Caki2 (cell line): Measurements from ENCODE around the gene PTPN9. TPM values are rescaled to one million over a fixed set of nuclear protein-coding genes. Genes with fewer than 3 reads are reported as not detected.
A peak's percentile ranks its signal among the peaks of the same experiment; 100 is the strongest.
"Not testable (repeated sequence)": the region's sequence is repeated elsewhere in the genome, so short reads cannot be mapped to it uniquely, and the experiment has no call there.

Source experiments
- DNase-seq: peaks from one replicate; pipeline ENCODE4 v3.0.0-alpha.2; 2015; ENCODE audit warnings: low read depth
- in situ Hi-C: cut with HindIII; loops from 2 replicates; pipeline ENCODE4 v1.10.0; 2016; ENCODE audit warnings: low sequenced_read_pairs, low pct_unique_long_range_greater_than_20kb, mixed read lengths
- total RNA-seq: library from RNA; depleted of rRNA; stranded (reverse); fragments of >200 nt; shearing (Covaris generic); gene quantifications from 2 replicates; pipeline ENCODE4 v1.2.3, GENCODE V29; 2014; ENCODE audit warnings: low replicate concordance

The PTPN9 gene
- total RNA-seq, 1 experiment from 2014 or later, result 18.1 TPM

- in situ Hi-C loops, DNase-seq: not testable (repeated sequence)
Observed at GRCh38 chr15:75477094-75477493, 102.0 kb downstream of the PTPN9 start.

GRCh38 chr15:75468913-75469598, 110.1 kb downstream of the PTPN9 start:
- in situ Hi-C loops, result no loop called here
- no peak for DNase-seq

GRCh38 chr15:75460646-75461045, 118.5 kb downstream of the PTPN9 start:
- in situ Hi-C loops, result no loop called here
- DNase-seq, result no peak

- DNase-seq, result no peak
- in situ Hi-C loops, result no loop called here
Observed at GRCh38 chr15:75459581-75459980, 119.5 kb downstream of the PTPN9 start.

GRCh38 chr15:75456710-75457109, 122.4 kb downstream of the PTPN9 start:
- DNase-seq, result no peak
- in situ Hi-C loops, result no loop called here

GRCh38 chr15:75455982-75456531, 123.1 kb downstream of the PTPN9 start:
- DNase-seq, result peak; percentile 60
- in situ Hi-C loops, result no loop called here

- DNase-seq, result peak; percentile 81
- in situ Hi-C loops, result no loop called here
Observed at GRCh38 chr15:75455424-75455981, 123.6 kb downstream of the PTPN9 start.

- in situ Hi-C loops, result no loop called here
Observed at GRCh38 chr15:75454471-75455378, 124.4 kb downstream of the PTPN9 start.

GRCh38 chr15:75453703-75454470, 125.2 kb downstream of the PTPN9 start:
- peak; percentile 100 for DNase-seq
- in situ Hi-C loops, result no loop called here

More at GRCh38 chr15:75454471-75455378, 124.4 kb downstream of the PTPN9 start:
- DNase-seq, result peak; percentile 64

- in situ Hi-C loops, result no loop called here
- peak; percentile 72 for DNase-seq
Observed at GRCh38 chr15:75452865-75453702, 126.0 kb downstream of the PTPN9 start.

GRCh38 chr15:75452364-75452864, 126.7 kb downstream of the PTPN9 start:
- peak; percentile 77 for DNase-seq
- in situ Hi-C loops, result no loop called here

- peak; percentile 100 for DNase-seq
- in situ Hi-C loops, result no loop called here
Observed at GRCh38 chr15:75451674-75452363, 127.3 kb downstream of the PTPN9 start, which contains the start of gene SIN3A. Gene SIN3A (minus strand): TSS chr15:75451690. CDS start chr15:75430375, 21,315 bp downstream.

- in situ Hi-C loops, result no loop called here
- no peak for DNase-seq
Observed at GRCh38 chr15:75451202-75451673, 127.9 kb downstream of the PTPN9 start.

GRCh38 chr15:75450307-75451201, 128.6 kb downstream of the PTPN9 start:
- DNase-seq, result peak; percentile 95
- in situ Hi-C loops, result no loop called here

- DNase-seq, result no peak
- in situ Hi-C loops, result loop anchor here (10.0 kb wide), 1 partner anchor 145 kb away; no protein-coding TSS in a partner anchor
Observed at GRCh38 chr15:75449585-75450306, 129.4 kb downstream of the PTPN9 start.
